ENCODE data around the gene PAX8. TPM values are rescaled to one million over a fixed set of nuclear protein-coding genes. Genes with fewer than 3 reads are reported as not detected.

Gene PAX8
- total RNA-seq, 1 experiment from 2014 or later = 89.7 TPM

- in situ Hi-C loops (cut with HindIII; ENCODE audit: low pct_unique_long_range_greater_than_20kb, low sequenced_read_pairs) = no loop called here
- peak; percentile 54 for DNase-seq (ENCODE audit: low read depth)
Observed at GRCh38 chr2:113274432-113274831, 4.3 kb downstream of the PAX8 start.

GRCh38 chr2:113273981-113274380 is 4.7 kb downstream of the PAX8 start:
- in situ Hi-C loops (cut with HindIII; ENCODE audit: low pct_unique_long_range_greater_than_20kb, low sequenced_read_pairs) = no loop called here
- DNase-seq (ENCODE audit: low read depth) = no peak

DNA sequence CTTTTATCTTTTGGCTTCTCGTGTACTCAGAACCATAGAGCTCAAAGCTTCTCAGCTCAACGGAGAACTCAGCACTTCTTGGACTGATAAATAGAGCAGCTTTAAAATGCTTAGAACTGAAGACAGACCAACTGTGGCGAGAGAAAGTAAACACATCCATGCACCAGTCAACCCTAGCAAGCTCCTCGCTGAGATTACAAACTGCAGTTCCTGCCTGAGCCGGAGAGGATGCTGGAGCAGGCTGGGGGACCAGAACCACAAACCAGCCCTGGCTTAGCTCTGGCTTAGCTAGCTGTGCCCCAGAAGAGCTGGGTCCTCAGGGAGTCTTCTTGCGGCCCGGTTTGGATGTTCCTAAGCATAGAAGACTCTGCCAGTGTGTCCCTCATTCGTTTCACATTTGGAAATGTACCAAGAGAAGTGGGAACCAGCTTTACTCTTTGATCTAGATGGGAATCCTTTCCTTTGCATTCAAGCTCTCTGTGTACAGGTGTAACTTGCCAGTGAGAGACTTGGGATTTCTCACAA is 5.6 kb downstream of the PAX8 start:
- peak; percentile 69 for DNase-seq (ENCODE audit: low read depth)
- in situ Hi-C loops (cut with HindIII; ENCODE audit: low pct_unique_long_range_greater_than_20kb, low sequenced_read_pairs) = no loop called here

DNA sequence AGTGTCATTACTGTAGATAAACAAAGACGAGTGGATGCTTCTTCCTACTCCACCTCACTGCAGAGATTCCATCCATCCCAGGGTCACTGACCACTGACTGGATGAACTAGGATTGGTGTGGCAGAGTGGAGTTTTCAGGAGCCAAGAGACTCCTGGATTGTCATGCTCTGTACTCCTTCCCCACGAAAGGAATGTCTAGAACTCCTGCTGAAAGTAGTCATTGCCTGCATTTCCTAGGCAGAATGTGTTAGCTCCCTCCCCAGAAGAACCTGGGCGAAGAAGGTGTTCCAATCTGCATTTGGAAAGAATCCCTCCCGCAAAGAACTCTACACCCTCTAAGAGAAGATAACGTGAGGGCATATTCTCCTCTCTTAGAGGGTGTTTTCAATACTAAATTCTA is 6.2 kb downstream of the PAX8 start:
- in situ Hi-C loops (cut with HindIII; ENCODE audit: low pct_unique_long_range_greater_than_20kb, low sequenced_read_pairs) = no loop called here
- no peak for DNase-seq (ENCODE audit: low read depth)

DNA sequence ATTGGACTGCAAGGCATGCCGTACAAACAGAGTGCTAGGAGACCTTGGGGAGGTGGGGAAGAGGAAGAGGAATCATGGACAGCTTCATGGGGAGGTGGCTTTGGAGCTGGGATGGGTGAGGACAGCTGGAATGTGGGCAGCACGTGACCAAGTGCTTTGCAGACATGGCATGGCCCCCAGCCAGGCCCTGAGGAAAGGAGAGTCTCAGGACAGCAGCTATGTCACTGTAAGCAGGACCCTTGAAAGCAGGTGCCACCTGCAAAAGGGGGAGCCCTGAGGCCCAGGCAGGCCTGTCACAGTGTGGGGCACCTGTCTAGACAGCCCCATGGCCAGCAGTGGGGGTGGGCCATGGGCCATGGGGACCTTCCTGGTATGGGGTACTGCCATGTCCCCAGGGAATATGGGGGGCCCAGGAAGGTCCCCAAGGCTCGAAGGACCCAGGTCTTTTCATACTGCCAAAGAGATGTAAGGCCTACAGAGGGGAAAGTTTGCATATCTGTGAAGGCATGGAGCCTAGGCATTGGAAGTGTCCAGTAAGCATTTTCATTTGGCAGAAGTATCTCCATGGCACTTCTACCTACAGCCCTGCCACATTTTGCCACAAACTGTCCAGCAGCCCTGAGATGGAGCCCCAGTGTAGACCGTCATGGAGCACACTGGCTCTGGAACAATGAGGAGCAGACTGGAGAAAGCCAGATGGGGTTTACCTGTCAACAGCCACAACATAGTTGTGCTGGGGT is 9.9 kb downstream of the PAX8 start:
- DNase-seq (ENCODE audit: low read depth) = no peak
- in situ Hi-C loops (cut with HindIII; ENCODE audit: low pct_unique_long_range_greater_than_20kb, low sequenced_read_pairs) = no loop called here

DNA sequence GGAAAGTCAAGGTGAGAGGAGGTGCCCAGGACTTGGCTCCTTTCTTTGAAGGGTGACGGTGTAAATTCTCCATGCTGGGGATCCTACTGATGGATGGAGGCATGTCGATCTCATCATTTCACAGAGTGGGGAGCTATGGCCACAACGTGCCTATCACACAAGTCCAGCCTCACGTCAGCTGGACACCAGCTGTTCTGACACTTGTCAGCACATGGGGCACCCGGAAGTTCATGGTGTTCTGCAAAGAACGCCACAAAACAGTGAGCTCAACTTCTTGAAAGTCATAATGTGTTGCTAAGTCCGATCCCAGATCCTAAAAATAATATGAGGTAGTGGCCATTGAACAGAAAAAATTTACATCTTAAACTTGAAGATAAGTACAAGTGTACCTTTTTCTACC is 12.3 kb downstream of the PAX8 start:
- DNase-seq (ENCODE audit: low read depth) = no peak
- in situ Hi-C loops (cut with HindIII; ENCODE audit: low pct_unique_long_range_greater_than_20kb, low sequenced_read_pairs) = no loop called here

DNA sequence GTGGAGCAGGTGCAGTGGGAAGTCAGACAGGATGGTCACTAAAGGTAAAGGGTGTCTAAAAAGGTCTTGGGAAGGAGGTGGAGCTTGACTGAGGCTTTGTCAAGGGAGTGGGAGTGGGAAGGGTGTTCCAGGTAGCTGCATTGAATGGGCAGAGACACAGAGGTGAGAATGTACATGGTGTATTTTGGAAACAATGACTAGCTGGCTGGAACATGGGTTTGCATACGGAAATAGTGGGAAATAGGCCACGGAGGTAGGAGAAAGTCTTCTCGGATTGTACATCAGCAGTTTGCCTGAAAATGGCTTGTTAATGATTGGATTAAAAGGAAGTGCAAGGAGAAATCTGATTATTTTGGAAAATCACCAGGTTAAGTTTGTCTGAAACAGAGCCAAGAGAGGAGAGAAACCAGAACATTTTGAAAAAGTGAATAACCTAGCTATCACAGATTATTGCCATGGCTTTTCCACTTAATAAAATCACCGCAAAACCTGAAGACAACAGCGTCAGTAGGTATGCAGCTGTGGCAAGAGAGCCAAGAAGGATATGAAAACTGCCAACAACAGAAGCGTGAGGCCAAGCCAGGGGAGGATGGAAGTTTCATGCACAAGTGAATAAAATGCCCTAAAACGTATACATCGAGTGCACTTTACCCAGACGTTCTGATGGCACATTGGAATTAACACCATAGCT is 13.9 kb downstream of the PAX8 start:
- no peak for DNase-seq (ENCODE audit: low read depth)
- in situ Hi-C loops (cut with HindIII; ENCODE audit: low pct_unique_long_range_greater_than_20kb, low sequenced_read_pairs) = no loop called here

DNA sequence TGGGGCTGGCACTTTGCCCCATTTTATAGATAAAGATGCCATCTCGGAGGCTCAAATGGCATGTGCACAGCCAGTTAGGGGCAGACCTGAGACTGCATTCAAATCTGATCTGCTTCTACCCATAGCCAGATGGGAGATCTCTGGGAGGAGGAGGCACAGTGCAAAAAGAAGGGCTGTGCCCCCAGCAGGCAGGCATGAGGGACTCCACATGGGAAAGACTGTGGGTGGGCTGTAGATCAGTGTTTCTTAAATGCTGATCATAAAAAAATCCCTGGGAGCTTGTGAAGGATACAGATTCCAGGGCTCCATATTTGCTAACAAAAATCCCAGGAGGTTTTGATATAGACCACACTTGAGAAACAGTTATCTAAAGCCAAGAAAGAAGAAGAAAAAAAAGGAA is 15.2 kb downstream of the PAX8 start:
- in situ Hi-C loops (cut with HindIII; ENCODE audit: low pct_unique_long_range_greater_than_20kb, low sequenced_read_pairs) = no loop called here
- DNase-seq (ENCODE audit: low read depth) = no peak

GRCh38 chr2:113260991-113261390 is 17.7 kb downstream of the PAX8 start:
- no peak for DNase-seq (ENCODE audit: low read depth)
- in situ Hi-C loops (cut with HindIII; ENCODE audit: low pct_unique_long_range_greater_than_20kb, low sequenced_read_pairs) = no loop called here

DNA sequence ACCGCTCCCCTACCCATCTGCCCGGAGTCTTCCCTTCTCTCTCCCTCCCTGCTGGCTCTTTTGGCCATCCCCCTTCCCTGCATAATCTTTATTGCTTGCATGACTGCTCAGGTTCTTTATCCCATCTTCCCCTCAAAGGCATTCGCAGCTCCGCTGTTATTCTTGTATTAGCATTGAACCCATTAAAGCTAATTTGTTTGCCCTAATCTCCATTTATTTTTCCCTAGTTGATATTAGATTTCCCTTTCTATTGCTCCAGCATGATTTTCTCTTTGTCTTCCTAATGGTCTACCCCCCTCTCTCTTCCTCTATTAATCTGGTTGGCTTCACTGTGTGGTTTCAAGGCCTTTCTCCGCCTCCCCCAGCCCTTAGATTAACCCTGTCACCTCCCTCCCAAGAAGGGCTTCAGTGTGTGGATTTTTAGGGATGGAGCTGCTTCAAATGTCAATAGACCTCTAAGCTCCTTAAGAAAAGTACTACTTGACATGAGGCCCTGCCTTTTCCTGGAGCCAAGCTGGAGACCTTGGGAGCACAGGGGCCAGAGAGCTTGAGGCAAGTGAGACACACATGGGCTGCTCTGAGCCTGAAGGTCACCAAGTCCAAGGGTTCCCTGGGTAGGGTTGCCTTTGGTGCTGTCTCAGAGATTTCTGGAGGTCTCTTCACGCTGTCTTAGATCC is 20.1 kb downstream of the PAX8 start:
- in situ Hi-C loops (cut with HindIII; ENCODE audit: low pct_unique_long_range_greater_than_20kb, low sequenced_read_pairs) = no loop called here
- DNase-seq (ENCODE audit: low read depth) = no peak

GRCh38 chr2:113257516-113258264 is 21.0 kb downstream of the PAX8 start:
- in situ Hi-C loops (cut with HindIII; ENCODE audit: low pct_unique_long_range_greater_than_20kb, low sequenced_read_pairs) = no loop called here
- DNase-seq (ENCODE audit: low read depth) = no peak

GRCh38 chr2:113255140-113256070 is 23.3 kb downstream of the PAX8 start:
- in situ Hi-C loops (cut with HindIII; ENCODE audit: low pct_unique_long_range_greater_than_20kb, low sequenced_read_pairs) = no loop called here

DNA sequence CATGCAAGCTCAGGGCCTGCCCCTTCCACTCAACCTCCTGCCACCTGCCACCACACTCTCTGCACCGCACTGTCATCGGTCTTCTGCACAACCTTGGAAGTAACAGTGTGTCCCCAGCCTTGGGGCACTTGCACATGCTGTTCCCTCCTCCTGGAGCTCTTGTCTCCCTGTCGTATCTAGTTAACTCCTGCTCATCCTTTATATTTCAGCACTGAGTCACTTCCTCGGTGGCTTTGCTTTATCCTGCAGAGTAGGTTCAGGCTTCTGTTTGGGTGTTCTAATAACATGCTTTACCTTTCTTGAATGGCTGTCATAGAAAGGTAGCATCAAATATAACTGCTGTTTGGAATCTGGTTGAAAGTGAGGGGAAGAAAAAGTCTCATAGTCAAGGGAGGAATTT is 25.3 kb downstream of the PAX8 start:
- in situ Hi-C loops (cut with HindIII; ENCODE audit: low pct_unique_long_range_greater_than_20kb, low sequenced_read_pairs) = no loop called here

More at GRCh38 chr2:113255140-113256070, 23.3 kb downstream of the PAX8 start:
- DNase-seq (ENCODE audit: low read depth) = no peak

DNA sequence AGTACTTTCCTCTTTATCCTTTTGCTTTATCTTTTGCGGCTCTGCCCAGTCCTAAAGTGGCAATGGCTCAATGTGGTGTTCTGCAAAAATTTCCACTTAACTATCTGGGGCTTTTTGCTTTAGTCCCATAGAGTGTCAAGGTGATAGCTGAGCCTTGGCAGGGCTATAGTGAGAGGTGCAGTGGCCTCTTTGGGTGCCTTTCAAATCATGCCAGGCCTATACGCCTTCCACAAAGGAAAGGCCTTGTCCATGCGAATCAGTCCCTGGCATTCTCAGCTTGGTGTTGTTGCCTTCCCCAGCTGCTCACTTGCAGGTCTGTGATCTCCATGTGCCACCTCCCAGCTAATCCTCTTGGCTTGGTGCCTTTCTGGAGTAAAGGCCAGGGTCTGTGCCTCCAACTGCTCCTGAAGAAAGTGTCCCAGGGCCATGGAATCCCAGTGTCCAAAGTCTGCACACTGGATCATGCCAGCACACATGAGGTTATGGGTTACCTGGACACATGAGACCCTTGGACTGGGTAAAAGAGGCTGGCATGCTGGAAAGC is 26.6 kb downstream of the PAX8 start:
- DNase-seq (ENCODE audit: low read depth) = no peak
- in situ Hi-C loops (cut with HindIII; ENCODE audit: low pct_unique_long_range_greater_than_20kb, low sequenced_read_pairs) = no loop called here

More for the DNA sequence above, 25.3 kb downstream of the PAX8 start:
- no peak for DNase-seq (ENCODE audit: low read depth)

DNA sequence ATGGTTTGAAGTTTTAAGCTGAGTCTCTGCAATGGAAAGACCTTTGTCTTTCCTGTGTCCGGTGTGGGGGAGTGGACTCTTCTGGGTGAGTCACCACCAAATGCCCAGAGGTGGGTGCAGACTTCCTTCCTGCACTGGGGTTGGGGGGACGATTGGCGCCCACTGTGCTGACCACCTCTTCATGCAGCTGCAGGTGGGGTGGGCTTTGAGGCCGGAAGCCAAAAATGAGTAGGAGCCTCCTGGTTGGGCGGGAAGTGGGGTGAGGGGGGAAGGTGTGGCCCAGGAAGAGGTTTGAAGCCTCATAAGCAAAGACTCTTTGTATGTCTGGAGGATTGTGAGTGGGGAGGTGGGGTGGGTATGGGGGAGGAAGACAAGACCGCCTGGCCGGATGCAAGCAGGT is 27.6 kb downstream of the PAX8 start:
- no peak for DNase-seq (ENCODE audit: low read depth)
- in situ Hi-C loops (cut with HindIII; ENCODE audit: low pct_unique_long_range_greater_than_20kb, low sequenced_read_pairs) = no loop called here

DNA sequence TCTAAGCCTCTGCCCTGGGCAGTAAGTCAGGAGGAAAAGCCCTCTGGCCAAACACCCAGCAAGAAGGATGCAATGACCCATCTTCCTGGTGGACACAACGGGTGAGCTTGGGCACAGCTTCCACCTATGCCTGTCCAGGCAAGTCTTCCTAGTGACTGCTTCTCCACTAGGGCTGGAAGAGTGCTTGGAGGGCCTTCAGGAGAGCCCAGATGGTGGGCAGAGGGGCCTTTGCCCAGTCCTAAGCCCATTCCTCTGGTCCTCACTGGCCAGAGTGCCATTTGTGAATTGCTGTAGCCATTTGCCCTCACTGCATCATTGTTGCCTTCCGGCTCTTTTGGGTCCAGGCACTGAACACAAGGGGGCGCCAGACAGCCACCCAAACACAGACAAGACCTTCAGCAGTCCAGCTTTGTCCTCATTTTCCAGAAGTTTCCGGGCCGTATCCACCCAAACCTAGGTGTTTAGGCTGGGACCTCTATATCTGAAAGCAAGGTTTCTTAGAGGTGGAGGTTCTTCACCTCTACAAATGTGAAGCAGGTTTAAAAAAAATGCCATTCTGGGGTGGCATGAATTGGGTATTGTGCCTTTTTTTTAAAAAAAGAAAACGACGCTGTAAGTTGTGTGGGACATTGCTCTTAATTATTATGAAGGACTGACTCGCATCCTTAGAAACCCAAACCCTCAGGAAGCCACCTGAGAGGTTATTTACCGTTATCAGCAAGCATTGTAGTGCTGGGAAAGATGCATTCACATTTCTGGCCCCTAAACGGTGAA is 29.5 kb downstream of the PAX8 start:
- in situ Hi-C loops (cut with HindIII; ENCODE audit: low pct_unique_long_range_greater_than_20kb, low sequenced_read_pairs) = no loop called here
- peak; percentile 60 for DNase-seq (ENCODE audit: low read depth)

- DNase-seq (ENCODE audit: low read depth) = no peak
- in situ Hi-C loops (cut with HindIII; ENCODE audit: low pct_unique_long_range_greater_than_20kb, low sequenced_read_pairs) = no loop called here
Observed at GRCh38 chr2:113246606-113247005, 32.1 kb downstream of the PAX8 start.
